MCF 10A (cell line): ENCODE data around the gene CLMP. TPM values are rescaled to one million over a fixed set of nuclear protein-coding genes. Genes with fewer than 3 reads are reported as not detected.
"Not testable (repeated sequence)": the region's sequence is repeated elsewhere in the genome, so short reads cannot be mapped to it uniquely, and the experiment has no call there.

Source experiments
- BruUV-seq: library from RNA; stranded (reverse); fragments of 400-500 nt; replicated peaks from 2 replicates; lab custom pipeline; 2021; lab: Mats Ljungman, UMichigan
- CTCF ChIA-PET: fragments of 300-600 bp; sonication (Branson Sonifier 250); formaldehyde crosslinking; extraction: SDS; loops from one replicate; lab custom pipeline; 2021; ENCODE audit warnings: antibody characterized with exemption, inconsistent platforms; lab: Yijun Ruan, JAX
- POLR2A ChIA-PET: fragments of 300-600, 350-650 bp; sonication (Branson Sonifier 250); formaldehyde crosslinking; extraction: SDS; loops from one replicate; lab custom pipeline; 2020; ENCODE audit warnings: antibody characterized with exemption, inconsistent platforms; lab: Yijun Ruan, JAX
- DNase-seq: peaks from one replicate; pipeline ENCODE4 v3.0.0-alpha.2; 2018; ENCODE audit not compliant: unreplicated experiment
- H3K27ac Mint-ChIP-seq: one replicate; pipeline ENCODE4 v1.8.0; 2022; ENCODE audit warnings: mild to moderate bottlenecking, low read depth, mixed read lengths; ENCODE audit not compliant: unreplicated experiment
- H3K27me3 Mint-ChIP-seq: one replicate; pipeline ENCODE4 v1.8.0; 2022; ENCODE audit warnings: mixed read lengths; ENCODE audit not compliant: insufficient read depth, unreplicated experiment
- H3K36me3 Mint-ChIP-seq: one replicate; pipeline ENCODE4 v1.8.0; 2022; ENCODE audit warnings: mild to moderate bottlenecking, moderate library complexity, mixed read lengths; ENCODE audit not compliant: insufficient read depth, unreplicated experiment
- H3K4me1 Mint-ChIP-seq: one replicate; pipeline ENCODE4 v1.8.0; 2022; ENCODE audit warnings: mixed read lengths; ENCODE audit not compliant: insufficient read depth, unreplicated experiment
- H3K4me3 Mint-ChIP-seq: one replicate; pipeline ENCODE4 v1.8.0; 2022; ENCODE audit warnings: mild to moderate bottlenecking, moderate library complexity, mixed read lengths; ENCODE audit not compliant: unreplicated experiment
- H3K9me3 Mint-ChIP-seq: one replicate; pipeline ENCODE4 v1.8.0; 2022; ENCODE audit warnings: mixed read lengths; ENCODE audit not compliant: unreplicated experiment
- intact Hi-C: fragments of 100-400 bp; cut with micrococcal nuclease; formaldehyde crosslinking; loops from 2 replicates; pipeline ENCODE4 v1.14.1; 2022
- total RNA-seq: library from RNA; stranded (reverse); gene quantifications from 2 replicates; pipeline ENCODE4 v1.2.3, GENCODE V29; 2022
- TF ChIP-seq, protein P1 (sequence below): fragments of 200-600 bp; IDR thresholded peaks from one replicate; pipeline ENCODE4 v1.8.0; 2022; ENCODE audit warnings: antibody characterized with exemption, mild to moderate bottlenecking; ENCODE audit not compliant: unreplicated experiment

Gene CLMP
- total RNA-seq, 1 experiment from 2014 or later: 86.1 TPM

DNA sequence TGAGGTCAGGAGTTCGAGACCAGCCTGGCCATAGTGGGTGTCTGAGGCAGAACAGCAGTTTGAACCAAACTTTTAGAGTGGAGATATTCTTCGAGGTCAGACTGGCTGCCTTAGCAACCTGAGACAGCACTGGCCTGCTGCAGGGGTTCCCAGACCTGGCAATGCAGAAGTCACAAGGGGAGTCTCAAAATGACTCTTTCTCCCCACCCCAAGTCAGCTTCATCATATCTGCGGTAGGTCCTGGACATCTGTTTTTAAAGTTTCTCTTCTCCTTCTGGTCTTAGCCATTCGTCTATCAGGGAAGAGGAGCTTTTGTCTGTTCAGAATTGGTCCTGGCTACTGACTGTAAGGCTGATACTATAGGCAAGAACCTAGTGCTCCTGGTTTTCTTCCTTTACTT is 14.5 kb upstream of the CLMP start:
- no peaks in the 10 kb centered on the region for H3K36me3 Mint-ChIP-seq
- CTCF ChIA-PET: interaction anchor here (0.6 kb wide), 2 partner anchors 22 to 106 kb away, joined by 3 read pairs; no protein-coding TSS in a partner anchor
- H3K27ac Mint-ChIP-seq: no peak overlapping the region
- TF ChIP-seq, protein P1, sequence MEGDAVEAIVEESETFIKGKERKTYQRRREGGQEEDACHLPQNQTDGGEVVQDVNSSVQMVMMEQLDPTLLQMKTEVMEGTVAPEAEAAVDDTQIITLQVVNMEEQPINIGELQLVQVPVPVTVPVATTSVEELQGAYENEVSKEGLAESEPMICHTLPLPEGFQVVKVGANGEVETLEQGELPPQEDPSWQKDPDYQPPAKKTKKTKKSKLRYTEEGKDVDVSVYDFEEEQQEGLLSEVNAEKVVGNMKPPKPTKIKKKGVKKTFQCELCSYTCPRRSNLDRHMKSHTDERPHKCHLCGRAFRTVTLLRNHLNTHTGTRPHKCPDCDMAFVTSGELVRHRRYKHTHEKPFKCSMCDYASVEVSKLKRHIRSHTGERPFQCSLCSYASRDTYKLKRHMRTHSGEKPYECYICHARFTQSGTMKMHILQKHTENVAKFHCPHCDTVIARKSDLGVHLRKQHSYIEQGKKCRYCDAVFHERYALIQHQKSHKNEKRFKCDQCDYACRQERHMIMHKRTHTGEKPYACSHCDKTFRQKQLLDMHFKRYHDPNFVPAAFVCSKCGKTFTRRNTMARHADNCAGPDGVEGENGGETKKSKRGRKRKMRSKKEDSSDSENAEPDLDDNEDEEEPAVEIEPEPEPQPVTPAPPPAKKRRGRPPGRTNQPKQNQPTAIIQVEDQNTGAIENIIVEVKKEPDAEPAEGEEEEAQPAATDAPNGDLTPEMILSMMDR: no peak
- no peak for DNase-seq
- H3K4me3 Mint-ChIP-seq: no peak overlapping the region
- intact Hi-C loops: no loop called here
- H3K4me1 Mint-ChIP-seq: peaks cover 11% of the 10 kb centered on the region
- BruUV-seq: no TSS peak
- no peaks in the 10 kb centered on the region for H3K9me3 Mint-ChIP-seq
- H3K27me3 Mint-ChIP-seq: no peaks in the 10 kb centered on the region
- POLR2A ChIA-PET: interaction anchor here (0.7 to 0.8 kb wide), 2 partner anchors 17 to 1917 kb away, joined by 3 read pairs; no protein-coding TSS in a partner anchor

DNA sequence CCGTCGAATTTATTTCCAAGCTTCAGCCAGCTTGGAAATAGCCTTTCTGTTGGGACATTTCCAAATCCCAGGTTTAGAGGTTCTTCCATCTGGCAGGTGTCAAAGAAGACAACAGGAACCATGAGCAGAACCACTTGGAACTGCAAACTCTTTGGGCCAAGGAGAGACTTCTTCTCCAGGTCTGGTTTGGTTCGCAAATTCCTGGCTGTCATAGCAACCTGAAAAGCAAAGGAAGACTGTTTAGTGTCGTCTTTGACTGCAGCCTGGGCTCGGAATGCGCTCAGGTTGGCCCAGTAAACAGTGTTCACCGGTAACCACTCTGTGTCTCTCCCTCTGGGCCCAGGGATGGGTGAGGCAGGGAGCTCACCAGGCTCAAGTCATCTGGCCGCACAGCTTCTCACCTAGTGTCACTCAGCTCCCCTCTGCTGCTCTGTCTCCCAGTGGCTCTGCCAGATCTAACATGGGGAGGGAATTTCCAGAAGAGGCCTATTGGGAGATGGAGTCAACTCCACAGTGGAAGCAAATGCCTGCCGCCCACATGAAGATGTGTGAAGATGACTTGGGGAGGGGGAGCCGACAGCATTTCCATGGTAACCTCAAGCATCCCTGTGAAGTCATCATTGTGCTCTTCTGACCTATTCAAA is 11.9 kb upstream of the CLMP start:
- BruUV-seq: no TSS peak
- ChIA-PET CTCF (interaction anchor here (0.8 to 1.3 kb wide), 3 partner anchors 11 to 268 kb away, joined by 3 to 4 read pairs (median 3); partner anchors contain the start of gene CLMP), POLR2A (interaction anchor here (0.6 kb wide), 1 partner anchor 88 kb away, joined by 3 read pairs; no protein-coding TSS in a partner anchor)
- intact Hi-C loops: no loop called here
- H3K27ac Mint-ChIP-seq: no peak overlapping the region
- no peaks in the 10 kb centered on the region for H3K36me3 Mint-ChIP-seq
- no peaks in the 10 kb centered on the region for H3K27me3 Mint-ChIP-seq
- no peak for DNase-seq
- TF ChIP-seq, protein P1: no peak
- peaks cover 15% of the 10 kb centered on the region for H3K4me1 Mint-ChIP-seq
- H3K9me3 Mint-ChIP-seq: no peaks in the 10 kb centered on the region
- H3K4me3 Mint-ChIP-seq: no peak overlapping the region

DNA sequence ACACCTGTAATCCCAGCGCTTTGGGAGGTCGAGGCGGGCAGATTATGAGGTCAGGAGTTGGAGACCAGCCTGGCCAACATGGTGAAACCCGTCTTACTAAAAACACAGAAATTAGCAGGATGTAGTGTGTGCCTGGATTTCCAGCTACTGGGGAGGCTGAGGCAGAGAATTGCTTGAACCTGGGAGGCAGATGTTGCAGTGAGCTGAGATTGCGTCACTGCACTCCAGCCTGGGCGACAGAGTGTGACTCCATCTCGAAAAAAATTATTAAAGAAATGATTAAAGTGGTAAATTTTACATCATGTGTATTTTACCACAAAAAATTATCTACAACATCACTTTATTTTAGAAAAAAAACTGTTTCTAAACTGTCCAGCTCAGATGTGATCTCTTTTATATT is 11.0 kb upstream of the CLMP start:
- H3K9me3 Mint-ChIP-seq, H3K27ac Mint-ChIP-seq, POLR2A ChIA-PET, intact Hi-C loops, DNase-seq, H3K27me3 Mint-ChIP-seq, H3K36me3 Mint-ChIP-seq, BruUV-seq, H3K4me3 Mint-ChIP-seq: not testable (repeated sequence)
- CTCF ChIA-PET: interaction anchor here (0.8 to 1.3 kb wide), 4 partner anchors 11 to 269 kb away, joined by 3 to 4 read pairs (median 3); partner anchors contain the start of gene CLMP
- peaks cover 10% of the 10 kb centered on the region for H3K4me1 Mint-ChIP-seq

DNA sequence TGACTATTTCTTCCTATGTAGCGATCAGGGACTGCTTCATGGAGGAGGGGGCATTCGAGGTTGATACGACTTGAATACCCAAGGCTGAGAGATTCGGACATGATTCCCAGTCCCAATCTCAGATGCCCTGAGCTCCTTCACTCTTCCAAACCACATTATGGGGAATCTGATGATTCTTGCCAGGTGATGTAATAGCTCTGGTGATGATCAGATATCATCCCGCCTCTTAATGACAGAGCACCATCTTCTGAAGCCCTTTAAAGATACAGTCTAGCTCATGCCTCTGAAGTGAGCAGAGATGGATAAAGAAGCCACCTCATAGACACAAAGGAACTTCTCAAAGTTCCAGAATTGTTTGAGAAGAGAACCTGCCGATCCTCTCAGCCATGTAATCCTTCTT is 8.9 kb upstream of the CLMP start:
- no TSS peak for BruUV-seq
- Mint-ChIP-seq H3K4me1 (peaks cover 12% of the 10 kb centered on the region), H3K36me3 (no peaks in the 10 kb centered on the region), H3K9me3 (no peaks in the 10 kb centered on the region), H3K27me3 (no peaks in the 10 kb centered on the region), H3K27ac (no peak overlapping the region), H3K4me3 (no peak overlapping the region)
- intact Hi-C loops: no loop called here
- TF ChIP-seq, protein P1: no peak
- DNase-seq: no peak
- CTCF ChIA-PET: interaction anchor here (2.2 kb wide), 1 partner anchor 43 kb away, joined by 12 read pairs; no protein-coding TSS in a partner anchor
- POLR2A ChIA-PET: interaction anchor here (0.6 to 1.7 kb wide), 4 partner anchors 9 to 75 kb away, joined by 3 to 4 read pairs (median 3); partner anchors contain the start of gene CLMP
